AG04449 (cell line): Measurements from ENCODE around the gene DESI1.
A peak's percentile ranks its signal among the peaks of the same experiment; 100 is the strongest.
"Not testable (repeated sequence)": the region's sequence is repeated elsewhere in the genome, so short reads cannot be mapped to it uniquely, and the experiment has no call there.

Source experiments
- CTCF ChIA-PET: fragments of 350-600 bp; formaldehyde crosslinking; extraction: SDS; loops from one replicate; lab custom pipeline; 2021; ENCODE audit warnings: antibody characterized with exemption; lab: Yijun Ruan, JAX
- POLR2A ChIA-PET: fragments of 400-600, 350-600 bp; formaldehyde crosslinking; extraction: SDS; loops from one replicate; lab custom pipeline; 2020; ENCODE audit warnings: antibody characterized with exemption, inconsistent platforms; lab: Yijun Ruan, JAX
- DNase-seq: peaks from one replicate; pipeline ENCODE4 v3.0.0-alpha.2; 2010; ENCODE audit warnings: low read depth, low spot score
- H3K4me3 ChIP-seq: 2 replicates; pipeline ENCODE4 v1.5.1; 2011; ENCODE audit warnings: low read depth, mild to moderate bottlenecking, control low read depth, low read length
- TF ChIP-seq, protein P1 (sequence below): IDR thresholded peaks from one replicate; pipeline ENCODE4 v1.5.1; 2011; ENCODE audit warnings: mild to moderate bottlenecking, moderate library complexity, low read length, control low read depth, inconsistent platforms; ENCODE audit not compliant: insufficient read depth; ENCODE audit errors: missing control alignments

DESI1 gene

DNA sequence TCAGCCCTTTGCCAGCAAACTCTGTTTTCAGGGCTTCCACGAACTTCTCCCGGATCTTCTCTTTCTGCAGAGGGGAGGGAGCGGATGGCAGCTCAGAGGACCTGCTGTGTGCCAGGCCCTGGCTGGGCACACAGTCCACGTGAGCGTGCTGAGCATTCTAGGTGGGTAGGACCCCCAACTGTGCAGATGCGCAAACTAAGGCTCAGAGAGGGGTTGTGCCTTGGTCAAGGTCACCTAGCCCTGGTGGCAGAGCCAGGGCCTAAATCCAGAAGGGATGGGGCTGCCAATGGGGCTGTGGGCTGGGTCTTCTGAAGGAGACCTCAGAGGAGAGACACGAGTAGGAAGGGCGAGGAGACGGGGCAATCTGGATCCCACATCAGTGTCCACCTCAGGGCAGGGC is 42.0 kb downstream of the DESI1 start:
- TF ChIP-seq, protein P1, sequence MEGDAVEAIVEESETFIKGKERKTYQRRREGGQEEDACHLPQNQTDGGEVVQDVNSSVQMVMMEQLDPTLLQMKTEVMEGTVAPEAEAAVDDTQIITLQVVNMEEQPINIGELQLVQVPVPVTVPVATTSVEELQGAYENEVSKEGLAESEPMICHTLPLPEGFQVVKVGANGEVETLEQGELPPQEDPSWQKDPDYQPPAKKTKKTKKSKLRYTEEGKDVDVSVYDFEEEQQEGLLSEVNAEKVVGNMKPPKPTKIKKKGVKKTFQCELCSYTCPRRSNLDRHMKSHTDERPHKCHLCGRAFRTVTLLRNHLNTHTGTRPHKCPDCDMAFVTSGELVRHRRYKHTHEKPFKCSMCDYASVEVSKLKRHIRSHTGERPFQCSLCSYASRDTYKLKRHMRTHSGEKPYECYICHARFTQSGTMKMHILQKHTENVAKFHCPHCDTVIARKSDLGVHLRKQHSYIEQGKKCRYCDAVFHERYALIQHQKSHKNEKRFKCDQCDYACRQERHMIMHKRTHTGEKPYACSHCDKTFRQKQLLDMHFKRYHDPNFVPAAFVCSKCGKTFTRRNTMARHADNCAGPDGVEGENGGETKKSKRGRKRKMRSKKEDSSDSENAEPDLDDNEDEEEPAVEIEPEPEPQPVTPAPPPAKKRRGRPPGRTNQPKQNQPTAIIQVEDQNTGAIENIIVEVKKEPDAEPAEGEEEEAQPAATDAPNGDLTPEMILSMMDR: no peak
- ChIA-PET POLR2A (interaction anchor here (1.7 kb wide), 1 partner anchor 11 kb away, joined by 7 read pairs; the partner anchor contains the start of gene PMM1), CTCF (interaction anchor here (0.9 to 3.7 kb wide), 4 partner anchors 10 to 19 kb away, joined by 3 to 12 read pairs (median 4); no protein-coding TSS in a partner anchor)
- H3K4me3 ChIP-seq: no peak overlapping the region
- DNase-seq: no peak

- H3K4me3 ChIP-seq: no peak overlapping the region
- TF ChIP-seq, protein P1: no peak
- CTCF ChIA-PET: interaction anchor here (0.9 to 3.7 kb wide), 6 partner anchors 10 to 32 kb away, joined by 3 to 12 read pairs (median 4); no protein-coding TSS in a partner anchor
- no peak for DNase-seq
- POLR2A ChIA-PET: no interaction called here
Measured at GRCh38 chr22:41578114-41578513, 42.7 kb downstream of the DESI1 start.

DNA sequence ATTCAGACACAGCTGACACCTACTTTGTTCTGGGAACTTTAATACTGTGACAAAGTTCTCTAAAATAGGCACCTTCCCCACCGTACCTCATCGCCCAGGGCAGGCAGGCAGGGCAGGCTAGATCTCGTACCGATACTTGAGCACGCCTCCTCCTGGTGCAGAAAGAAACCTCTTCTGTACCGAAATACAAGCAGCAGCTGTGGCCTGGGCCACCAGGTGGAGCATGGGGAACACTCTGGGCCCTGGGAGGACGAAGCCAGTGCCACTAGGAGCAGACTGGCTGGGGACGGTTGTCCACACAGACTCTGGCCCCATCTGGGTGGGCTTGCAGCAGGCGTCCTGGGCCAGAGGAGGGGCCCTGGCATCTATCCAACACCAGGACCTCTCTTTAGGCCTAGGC is 44.0 kb downstream of the DESI1 start:
- TF ChIP-seq, protein P1: peak; percentile 71
- H3K4me3 ChIP-seq: no peak overlapping the region
- DNase-seq: no peak
- ChIA-PET POLR2A (interaction anchor here (1.3 kb wide), 1 partner anchor 12 kb away, joined by 9 read pairs; the partner anchor contains the start of gene PMM1), CTCF (interaction anchor here (0.8 to 3.7 kb wide), 8 partner anchors 9 to 31 kb away, joined by 3 to 12 read pairs (median 4); no protein-coding TSS in a partner anchor)

- POLR2A ChIA-PET: interaction anchor here (1.0 kb wide), 1 partner anchor 18 kb away, joined by 3 read pairs; no protein-coding TSS in a partner anchor
- TF ChIP-seq, protein P1: no peak
- no peak for DNase-seq
- CTCF ChIA-PET: interaction anchor here (1.1 to 1.9 kb wide), 3 partner anchors 10 to 14 kb away, joined by 4 to 6 read pairs (median 6); no protein-coding TSS in a partner anchor
- no peak overlapping the region for H3K4me3 ChIP-seq
Measured at GRCh38 chr22:41575533-41575932, 45.3 kb downstream of the DESI1 start.

DNA sequence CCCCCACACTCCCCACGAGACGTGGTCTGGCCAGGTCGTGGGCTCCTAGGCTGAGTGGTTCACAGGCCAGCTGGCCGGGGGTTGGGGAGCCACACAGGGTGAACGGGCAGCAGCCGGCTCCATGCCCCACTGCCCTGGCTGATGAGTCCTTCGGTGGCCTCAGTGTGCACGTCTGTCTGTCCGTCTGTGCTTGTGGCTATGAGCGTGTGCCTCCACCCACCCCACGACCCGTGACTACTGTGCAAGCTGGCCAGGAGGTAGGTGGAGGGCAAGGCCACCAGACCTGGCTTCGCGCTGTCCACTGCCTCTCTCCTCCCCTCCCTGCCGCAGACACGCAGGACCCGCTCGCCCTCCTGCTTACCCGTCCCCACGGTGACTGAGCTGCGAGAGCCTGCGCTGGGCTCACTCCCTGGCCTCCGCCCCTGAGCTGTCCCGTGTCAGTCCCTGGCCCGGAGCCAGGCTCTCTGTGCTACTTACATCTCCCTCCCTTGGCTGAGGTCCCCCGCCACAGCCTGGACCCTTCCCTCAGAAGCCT is 45.9 kb downstream of the DESI1 start:
- no peak overlapping the region for H3K4me3 ChIP-seq
- POLR2A ChIA-PET: interaction anchor here (1.0 kb wide), 1 partner anchor 18 kb away, joined by 3 read pairs; no protein-coding TSS in a partner anchor
- TF ChIP-seq, protein P1: no peak
- no peak for DNase-seq
- CTCF ChIA-PET: interaction anchor here (1.3 to 1.5 kb wide), 2 partner anchors 11 to 22 kb away, joined by 3 to 4 read pairs; no protein-coding TSS in a partner anchor

DNA sequence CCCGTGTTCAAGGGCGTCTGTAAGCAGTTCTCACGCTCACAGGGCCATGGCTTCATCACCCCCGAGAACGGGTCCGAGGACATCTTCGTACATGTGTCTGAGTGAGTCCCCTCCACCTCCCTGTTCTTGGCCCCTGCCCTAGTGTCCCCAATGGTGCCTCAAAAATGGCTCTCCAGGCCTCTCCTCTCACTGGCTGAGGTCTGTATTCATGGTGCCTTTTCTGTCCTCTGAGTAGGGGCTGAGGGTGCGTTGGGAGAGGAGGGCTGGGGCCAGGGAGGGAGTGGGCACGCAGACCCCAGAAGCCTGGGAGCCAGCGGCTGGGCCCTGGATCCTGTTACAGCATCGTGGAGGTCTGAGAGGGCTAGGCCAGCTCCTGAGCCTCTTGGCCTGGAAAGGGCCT is 47.2 kb downstream of the DESI1 start:
- ChIA-PET POLR2A (interaction anchor here (0.6 kb wide), 1 partner anchor 907 kb away, joined by 3 read pairs; no protein-coding TSS in a partner anchor), CTCF (interaction anchor here (1.3 to 1.5 kb wide), 2 partner anchors 12 to 23 kb away, joined by 3 to 4 read pairs; no protein-coding TSS in a partner anchor)
- TF ChIP-seq, protein P1: no peak
- no peak for DNase-seq
- no peak overlapping the region for H3K4me3 ChIP-seq

GRCh38 chr22:41572305-41572704 is 48.5 kb downstream of the DESI1 start:
- CTCF ChIA-PET: interaction anchor here (1.0 to 1.1 kb wide), 2 partner anchors 9 to 368 kb away, joined by 3 to 4 read pairs; no protein-coding TSS in a partner anchor
- POLR2A ChIA-PET, H3K4me3 ChIP-seq, DNase-seq: not testable (repeated sequence)
